ENCODE measurements around the gene FAM78A.
"Not testable (repeated sequence)": the region's sequence is repeated elsewhere in the genome, so short reads cannot be mapped to it uniquely, and the experiment has no call there.

The FAM78A gene

GRCh38 chr9:131270171-131271015, 5.9 kb downstream of the FAM78A start:
- DNase-seq (ENCODE audit: extremely low spot score): peak; percentile 68
- POLR2A ChIA-PET: interaction anchor here (1.2 kb wide), 1 partner anchor 33 kb away, joined by 3 read pairs; no protein-coding TSS in a partner anchor
- CTCF ChIA-PET: interaction anchor here (1.0 to 4.2 kb wide), 4 partner anchors 15 to 94 kb away, joined by 4 to 29 read pairs (median 6); no protein-coding TSS in a partner anchor
- no peak for TF ChIP-seq CTCF (IDR thresholded peaks at IDR 0.05; ENCODE audit: control extremely low read depth, extremely low read depth, low read depth, missing control alignments)

- no peak for TF ChIP-seq CTCF (IDR thresholded peaks at IDR 0.05; ENCODE audit: control extremely low read depth, extremely low read depth, low read depth, missing control alignments)
- CTCF ChIA-PET: interaction anchor here (1.3 kb wide), 1 partner anchor 10 kb away, joined by 4 read pairs; the partner anchor contains the start of gene FAM78A
- POLR2A ChIA-PET: no interaction called here
- no peak for DNase-seq (ENCODE audit: extremely low spot score)
Measured at GRCh38 chr9:131266266-131267229, 9.8 kb downstream of the FAM78A start.

GRCh38 chr9:131264231-131264630, 12.1 kb downstream of the FAM78A start:
- no peak for TF ChIP-seq CTCF (IDR thresholded peaks at IDR 0.05; ENCODE audit: control extremely low read depth, extremely low read depth, low read depth, missing control alignments)
- POLR2A ChIA-PET: no interaction called here
- CTCF ChIA-PET: interaction anchor here (1.4 kb wide), 1 partner anchor 10 kb away, joined by 4 read pairs; no protein-coding TSS in a partner anchor
- DNase-seq (ENCODE audit: extremely low spot score): no peak

GRCh38 chr9:131263701-131264100, 12.6 kb downstream of the FAM78A start:
- CTCF ChIA-PET: interaction anchor here (0.9 to 1.4 kb wide), 2 partner anchors 10 to 11 kb away, joined by 3 to 4 read pairs; no protein-coding TSS in a partner anchor
- no peak for TF ChIP-seq CTCF (IDR thresholded peaks at IDR 0.05; ENCODE audit: control extremely low read depth, extremely low read depth, low read depth, missing control alignments)
- no peak for DNase-seq (ENCODE audit: extremely low spot score)
- POLR2A ChIA-PET: no interaction called here

GRCh38 chr9:131263033-131263343, 13.3 kb downstream of the FAM78A start:
- DNase-seq (ENCODE audit: extremely low spot score); POLR2A ChIA-PET: not testable (repeated sequence)
- CTCF ChIA-PET: interaction anchor here (0.9 to 1.4 kb wide), 2 partner anchors 9 to 12 kb away, joined by 3 to 4 read pairs; no protein-coding TSS in a partner anchor

GRCh38 chr9:131262327-131263032, 13.8 kb downstream of the FAM78A start:
- DNase-seq (ENCODE audit: extremely low spot score): no peak
- no peak for TF ChIP-seq CTCF (IDR thresholded peaks at IDR 0.05; ENCODE audit: control extremely low read depth, extremely low read depth, low read depth, missing control alignments)
- ChIA-PET POLR2A (no interaction called here), CTCF (no interaction called here)
